ENCODE results near the gene ATP2B1. TPM values are rescaled to one million over a fixed set of nuclear protein-coding genes. Genes with fewer than 3 reads are reported as not detected.

The ATP2B1 gene
- total RNA-seq, 1 donor: 214 TPM

GRCh38 chr12:89695100-89695499 lies 13.5 kb downstream of the ATP2B1 start:
- H3K4me3 ChIP-seq (ENCODE audit: low read depth, low read length): no peak overlapping the region
- peak; percentile 47 for DNase-seq (ENCODE audit: low read depth)
- TF ChIP-seq CTCF (IDR thresholded peaks at IDR 0.05; ENCODE audit: insufficient read depth, low read depth, low read length): no peak

- no peak overlapping the region for H3K4me3 ChIP-seq (ENCODE audit: low read depth, low read length)
- no peak for TF ChIP-seq CTCF (IDR thresholded peaks at IDR 0.05; ENCODE audit: insufficient read depth, low read depth, low read length)
- no peak for DNase-seq (ENCODE audit: low read depth)
Measured at GRCh38 chr12:89694542-89694941, 14.1 kb downstream of the ATP2B1 start.

GRCh38 chr12:89693639-89694202 lies 14.9 kb downstream of the ATP2B1 start:
- no peak for TF ChIP-seq CTCF (IDR thresholded peaks at IDR 0.05; ENCODE audit: insufficient read depth, low read depth, low read length)
- no peak overlapping the region for H3K4me3 ChIP-seq (ENCODE audit: low read depth, low read length)
- DNase-seq (ENCODE audit: low read depth): no peak

- H3K4me3 ChIP-seq (ENCODE audit: low read depth, low read length): no peak overlapping the region
- DNase-seq (ENCODE audit: low read depth): no peak
- TF ChIP-seq CTCF (IDR thresholded peaks at IDR 0.05; ENCODE audit: insufficient read depth, low read depth, low read length): no peak
Measured at GRCh38 chr12:89692439-89692838, 16.2 kb downstream of the ATP2B1 start.

GRCh38 chr12:89691659-89692058 lies 17.0 kb downstream of the ATP2B1 start:
- H3K4me3 ChIP-seq (ENCODE audit: low read depth, low read length): no peak overlapping the region
- DNase-seq (ENCODE audit: low read depth): no peak
- no peak for TF ChIP-seq CTCF (IDR thresholded peaks at IDR 0.05; ENCODE audit: insufficient read depth, low read depth, low read length)

GRCh38 chr12:89690925-89691324 lies 17.7 kb downstream of the ATP2B1 start:
- no peak overlapping the region for H3K4me3 ChIP-seq (ENCODE audit: low read depth, low read length)
- TF ChIP-seq CTCF (IDR thresholded peaks at IDR 0.05; ENCODE audit: insufficient read depth, low read depth, low read length): no peak
- no peak for DNase-seq (ENCODE audit: low read depth)

- no peak for TF ChIP-seq CTCF (IDR thresholded peaks at IDR 0.05; ENCODE audit: insufficient read depth, low read depth, low read length)
- DNase-seq (ENCODE audit: low read depth): no peak
- no peak overlapping the region for H3K4me3 ChIP-seq (ENCODE audit: low read depth, low read length)
Measured at GRCh38 chr12:89689306-89689705, 19.3 kb downstream of the ATP2B1 start.
